Measurements from ENCODE around the gene CAB39L. TPM values are rescaled to one million over a fixed set of nuclear protein-coding genes. Genes with fewer than 3 reads are reported as not detected.

CAB39L gene
- 12.7 and 18.3 TPM in 2 replicates for total RNA-seq

- peak; percentile 40 for TF ChIP-seq CTCF (IDR thresholded peaks at IDR 0.05; ENCODE audit: insufficient read depth, low read length, poor library complexity, severe bottlenecking)
- Histone ChIP-seq H3K27me3 (ENCODE audit: control insufficient read depth, insufficient read depth, low read length) (no peaks in the 10 kb centered on the region), H3K36me3 (ENCODE audit: control insufficient read depth, insufficient read depth, low read length) (no peaks in the 10 kb centered on the region), H3K4me3 (ENCODE audit: low read depth, low read length) (peak within 1 kb of the TSS; percentile 90)
- peak; percentile 96 for DNase-seq (ENCODE audit: low read depth)
These were observed at the start of gene CAB39L, which contains the start of gene SETDB2 for GRCh38 chr13:49443704-49444523. Gene CAB39L, minus strand, starts transcription at chr13:49444064. Its CDS starts 61,154 bp downstream, at chr13:49382910. Gene SETDB2, plus strand, starts transcription at chr13:49444274. Its CDS starts 7,620 bp downstream, at chr13:49451894.

GRCh38 chr13:49488563-49488962, 44.7 kb upstream of the CAB39L start:
- Histone ChIP-seq H3K36me3 (ENCODE audit: control insufficient read depth, insufficient read depth, low read length) (peaks cover 1% of the 10 kb centered on the region), H3K4me3 (ENCODE audit: low read depth, low read length) (no peak overlapping the region), H3K27me3 (ENCODE audit: control insufficient read depth, insufficient read depth, low read length) (no peaks in the 10 kb centered on the region)
- DNase-seq (ENCODE audit: low read depth), result no peak
- no peak for TF ChIP-seq CTCF (IDR thresholded peaks at IDR 0.05; ENCODE audit: insufficient read depth, low read length, poor library complexity, severe bottlenecking)

GRCh38 chr13:49481788-49482187, 37.9 kb upstream of the CAB39L start:
- Histone ChIP-seq H3K4me3 (ENCODE audit: low read depth, low read length) (no peak overlapping the region), H3K36me3 (ENCODE audit: control insufficient read depth, insufficient read depth, low read length) (peaks cover 1% of the 10 kb centered on the region), H3K27me3 (ENCODE audit: control insufficient read depth, insufficient read depth, low read length) (no peaks in the 10 kb centered on the region)
- no peak for TF ChIP-seq CTCF (IDR thresholded peaks at IDR 0.05; ENCODE audit: insufficient read depth, low read length, poor library complexity, severe bottlenecking)
- DNase-seq (ENCODE audit: low read depth), result no peak

- Histone ChIP-seq H3K27me3 (ENCODE audit: control insufficient read depth, insufficient read depth, low read length) (no peaks in the 10 kb centered on the region), H3K36me3 (ENCODE audit: control insufficient read depth, insufficient read depth, low read length) (no peaks in the 10 kb centered on the region), H3K4me3 (ENCODE audit: low read depth, low read length) (no peak overlapping the region)
- no peak for TF ChIP-seq CTCF (IDR thresholded peaks at IDR 0.05; ENCODE audit: insufficient read depth, low read length, poor library complexity, severe bottlenecking)
- DNase-seq (ENCODE audit: low read depth), result no peak
These were observed 32.7 kb upstream of the CAB39L start for GRCh38 chr13:49476529-49476928.

- no peak for DNase-seq (ENCODE audit: low read depth)
- Histone ChIP-seq H3K27me3 (ENCODE audit: control insufficient read depth, insufficient read depth, low read length) (no peaks in the 10 kb centered on the region), H3K36me3 (ENCODE audit: control insufficient read depth, insufficient read depth, low read length) (no peaks in the 10 kb centered on the region), H3K4me3 (ENCODE audit: low read depth, low read length) (no peak overlapping the region)
- TF ChIP-seq CTCF (IDR thresholded peaks at IDR 0.05; ENCODE audit: insufficient read depth, low read length, poor library complexity, severe bottlenecking), result no peak
These were observed 28.3 kb upstream of the CAB39L start for GRCh38 chr13:49472186-49472585.
